Keratinocyte (primary cell): Measurements from ENCODE around the gene SLC12A9. TPM values are rescaled to one million over a fixed set of nuclear protein-coding genes. Genes with fewer than 3 reads are reported as not detected.

Experiments used
- DNase-seq: peaks from one replicate; pipeline ENCODE4 v3.0.0-alpha.2; 2011; ENCODE audit warnings: low read depth, missing footprints, low spot score
- FAIRE-seq: peaks from 2 replicates; lab custom pipeline; 2011; peaks lifted over from hg19 to GRCh38; lab: Jason Lieb, UNC
- H2AFZ ChIP-seq: 2 replicates; pipeline ENCODE4 v1.6.0; 2012; ENCODE audit warnings: low read length, control low read depth, inconsistent platforms; ENCODE audit not compliant: control insufficient read depth
- H3K27ac ChIP-seq: 2 replicates; pipeline ENCODE4 v1.5.1; 2011; ENCODE audit warnings: low read length; ENCODE audit not compliant: control insufficient read depth, insufficient read depth
- H3K27me3 ChIP-seq: 3 replicates; pipeline ENCODE4 v1.6.0; 2011; ENCODE audit warnings: low read length; ENCODE audit not compliant: control insufficient read depth, insufficient read depth; ENCODE audit errors: extremely low read depth
- H3K36me3 ChIP-seq, 2 experiments: 2 replicates in 1 of 2; 3 replicates in 1 of 2; pipeline ENCODE4 v1.5.1; 2011; ENCODE audit warnings: low read length in 2 of 2, mild to moderate bottlenecking in 1 of 2; ENCODE audit not compliant: control insufficient read depth in 2 of 2, insufficient read depth in 2 of 2; ENCODE audit errors: extremely low read depth in 1 of 2
- H3K4me1 ChIP-seq: 3 replicates; pipeline ENCODE4 v1.5.1; 2011; ENCODE audit warnings: low read length; ENCODE audit not compliant: control insufficient read depth, insufficient read depth; ENCODE audit errors: extremely low read depth
- H3K4me2 ChIP-seq: 3 replicates; pipeline ENCODE4 v1.6.0; 2011; ENCODE audit warnings: low read depth, low read length; ENCODE audit not compliant: control insufficient read depth, insufficient read depth; ENCODE audit errors: extremely low read depth
- H3K4me3 ChIP-seq, 3 experiments: fragments of 200-600 bp in 1 of 3; sonication (generic) in 1 of 3; 2 replicates in 2 of 3; 3 replicates in 1 of 3; pipeline ENCODE4 v1.5.1; 2011 to 2016; ENCODE audit warnings: low read length in 3 of 3, mild to moderate bottlenecking in 3 of 3, control low read depth in 2 of 3, inconsistent platforms in 1 of 3, low read depth in 1 of 3, mixed read lengths in 1 of 3, mixed run types in 1 of 3, moderate library complexity in 1 of 3; ENCODE audit not compliant: control insufficient read depth in 2 of 3, insufficient read depth in 2 of 3; ENCODE audit errors: extremely low read depth in 1 of 3
- H3K79me2 ChIP-seq: 2 replicates; pipeline ENCODE4 v1.6.0; 2012; ENCODE audit warnings: low read length; ENCODE audit not compliant: control insufficient read depth, insufficient read depth
- H3K9ac ChIP-seq: 3 replicates; pipeline ENCODE4 v1.6.0; 2011; ENCODE audit warnings: low read length; ENCODE audit not compliant: control insufficient read depth, insufficient read depth; ENCODE audit errors: extremely low read depth
- H3K9me1 ChIP-seq: 3 replicates; pipeline ENCODE4 v1.6.0; 2011; ENCODE audit warnings: low read length; ENCODE audit not compliant: control insufficient read depth, insufficient read depth; ENCODE audit errors: extremely low read depth
- H3K9me3 ChIP-seq: 2 replicates; pipeline ENCODE4 v1.5.1; 2012; ENCODE audit warnings: low read depth, low read length; ENCODE audit not compliant: control insufficient read depth
- H4K20me1 ChIP-seq: 3 replicates; pipeline ENCODE4 v1.6.0; 2011; ENCODE audit warnings: low read length; ENCODE audit not compliant: control insufficient read depth, insufficient read depth; ENCODE audit errors: extremely low read depth
- EZH2 ChIP-seq: IDR thresholded peaks from one replicate; pipeline ENCODE4 v1.6.1; 2012; ENCODE audit warnings: inconsistent platforms, mild to moderate bottlenecking, low read length, moderate library complexity
- dilution Hi-C: fragments of 300-500 bp; cut with MboI; formaldehyde crosslinking; loops from one replicate; pipeline ENCODE4 v1.7.0; 2020; ENCODE audit warnings: low sequenced_read_pairs; ENCODE audit not compliant: extremely low pct_ligation_motif_present
- polyA plus RNA-seq, 5 experiments: library from polyadenylated mRNA; depleted of rRNA in 3 of 5; stranded (reverse) in 3 of 5; stranded (forward) in 1 of 5; unstranded in 1 of 5; fragments of >200 nt; gene quantifications; 1 replicate in 1 of 5; 2 replicates in 3 of 5; 3 replicates in 1 of 5; pipeline versions ENCODE4 v1.2.1 to v1.2.3, GENCODE V29; 2011 to 2012; ENCODE audit warnings: missing spikeins in 2 of 5, low read depth in 1 of 5, low replicate concordance in 1 of 5
- TF ChIP-seq, protein P1 (sequence below), 3 experiments: IDR thresholded peaks in 1 of 3; conservative IDR thresholded peaks in 1 of 3; optimal IDR thresholded peaks in 1 of 3; 2 replicates in 2 of 3; 3 replicates in 1 of 3; pipeline versions ENCODE3 to v1.5.1; 2011; ENCODE audit warnings: low read length in 3 of 3, mild to moderate bottlenecking in 3 of 3, moderate library complexity in 2 of 3, control low read depth in 1 of 3, inconsistent platforms in 1 of 3; ENCODE audit not compliant: insufficient read depth in 2 of 3; ENCODE audit errors: extremely low read depth in 1 of 3

Gene SLC12A9
- polyA plus RNA-seq, 1 donor (not counting 4 experiments of a cell fraction or from before 2014, with no cell fraction given), result 19.8 TPM

DNA sequence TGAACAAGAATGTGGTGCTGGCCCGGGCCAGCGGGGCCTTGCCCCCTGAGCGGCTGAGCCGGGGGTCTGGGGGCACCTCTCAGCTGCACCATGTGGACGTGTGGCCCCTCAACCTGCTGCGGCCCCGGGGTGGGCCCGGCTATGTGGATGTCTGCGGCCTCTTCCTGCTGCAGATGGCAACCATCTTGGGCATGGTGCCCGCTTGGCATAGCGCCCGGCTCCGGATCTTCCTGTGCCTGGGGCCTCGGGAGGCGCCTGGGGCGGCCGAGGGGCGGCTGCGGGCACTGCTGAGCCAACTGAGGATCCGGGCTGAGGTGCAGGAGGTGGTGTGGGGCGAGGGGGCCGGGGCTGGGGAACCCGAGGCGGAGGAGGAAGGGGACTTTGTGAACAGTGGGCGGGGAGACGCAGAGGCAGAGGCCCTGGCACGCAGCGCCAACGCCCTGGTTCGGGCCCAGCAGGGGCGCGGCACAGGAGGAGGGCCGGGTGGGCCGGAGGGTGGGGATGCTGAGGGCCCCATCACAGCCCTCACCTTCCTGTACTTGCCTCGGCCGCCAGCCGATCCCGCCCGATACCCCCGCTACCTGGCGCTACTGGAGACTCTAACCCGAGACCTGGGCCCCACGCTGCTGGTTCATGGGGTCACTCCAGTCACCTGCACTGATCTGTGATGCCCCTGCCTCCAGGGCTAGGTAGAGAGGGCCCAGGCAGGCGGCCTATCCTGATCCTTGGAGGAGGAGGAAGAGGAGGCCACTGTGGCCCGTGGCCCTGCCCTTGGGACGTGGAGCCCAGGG lies 13.6 kb downstream of the SLC12A9 start:
- H3K4me1 ChIP-seq, result peaks cover 30% of the 10 kb centered on the region
- peak overlapping the region; percentile 99 for H3K9ac ChIP-seq
- no peak overlapping the region for H2AFZ ChIP-seq
- DNase-seq, result no peak
- no peaks in the 10 kb centered on the region for H3K9me1 ChIP-seq
- H3K4me2 ChIP-seq, result peak overlapping the region; percentile 95
- dilution Hi-C loops, result no loop called here
- TF ChIP-seq, protein P1, sequence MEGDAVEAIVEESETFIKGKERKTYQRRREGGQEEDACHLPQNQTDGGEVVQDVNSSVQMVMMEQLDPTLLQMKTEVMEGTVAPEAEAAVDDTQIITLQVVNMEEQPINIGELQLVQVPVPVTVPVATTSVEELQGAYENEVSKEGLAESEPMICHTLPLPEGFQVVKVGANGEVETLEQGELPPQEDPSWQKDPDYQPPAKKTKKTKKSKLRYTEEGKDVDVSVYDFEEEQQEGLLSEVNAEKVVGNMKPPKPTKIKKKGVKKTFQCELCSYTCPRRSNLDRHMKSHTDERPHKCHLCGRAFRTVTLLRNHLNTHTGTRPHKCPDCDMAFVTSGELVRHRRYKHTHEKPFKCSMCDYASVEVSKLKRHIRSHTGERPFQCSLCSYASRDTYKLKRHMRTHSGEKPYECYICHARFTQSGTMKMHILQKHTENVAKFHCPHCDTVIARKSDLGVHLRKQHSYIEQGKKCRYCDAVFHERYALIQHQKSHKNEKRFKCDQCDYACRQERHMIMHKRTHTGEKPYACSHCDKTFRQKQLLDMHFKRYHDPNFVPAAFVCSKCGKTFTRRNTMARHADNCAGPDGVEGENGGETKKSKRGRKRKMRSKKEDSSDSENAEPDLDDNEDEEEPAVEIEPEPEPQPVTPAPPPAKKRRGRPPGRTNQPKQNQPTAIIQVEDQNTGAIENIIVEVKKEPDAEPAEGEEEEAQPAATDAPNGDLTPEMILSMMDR (optimal IDR thresholded peaks at IDR 0.05 in 1 of 3, IDR thresholded peaks at IDR 0.05 in 1 of 3, conservative IDR thresholded peaks at IDR 0.05 in 1 of 3; ENCODE audit: extremely low read depth in 1 of 3, insufficient read depth in 2 of 3, low read length in 3 of 3), result no peak
- TF ChIP-seq EZH2, result no peak
- H3K27ac ChIP-seq, result peak overlapping the region; percentile 95
- H3K36me3 ChIP-seq, result peaks cover 11 to 27% of the 10 kb centered on the region in 2 experiments
- no peaks in the 10 kb centered on the region for H3K9me3 ChIP-seq
- no peak for FAIRE-seq
- no peaks in the 10 kb centered on the region for H3K27me3 ChIP-seq
- peaks cover 38% of the 10 kb centered on the region for H3K79me2 ChIP-seq
- H4K20me1 ChIP-seq, result no peaks in the 10 kb centered on the region
- H3K4me3 ChIP-seq, result peak overlapping the region; percentile 89 to 97 (median 95)

DNA sequence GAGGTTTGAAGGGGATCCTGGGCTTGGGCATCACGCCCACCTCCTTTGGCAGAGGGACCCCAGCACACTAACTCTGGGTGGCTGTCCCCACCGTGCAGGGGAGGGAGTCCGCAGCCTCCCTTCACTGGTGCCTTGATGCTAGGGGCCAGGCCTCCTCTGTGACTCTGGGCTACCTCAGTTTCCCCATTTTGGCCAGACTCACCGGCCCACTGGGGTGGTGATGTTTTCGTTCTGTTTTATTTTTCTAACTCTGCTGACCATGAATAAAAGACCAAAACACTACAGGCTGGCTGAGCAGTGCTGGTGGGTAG lies 14.2 kb downstream of the SLC12A9 start:
- dilution Hi-C loops, result no loop called here
- Histone ChIP-seq H3K27ac (peak overlapping the region; percentile 95), H3K4me3 (peak overlapping the region; percentile 89 to 97 (median 95)), H3K9me1 (no peaks in the 10 kb centered on the region), H3K9ac (peak overlapping the region; percentile 99), H4K20me1 (no peaks in the 10 kb centered on the region), H3K9me3 (no peaks in the 10 kb centered on the region), H3K4me1 (peaks cover 30% of the 10 kb centered on the region), H2AFZ (no peak overlapping the region), H3K36me3 (peaks cover 16 to 27% of the 10 kb centered on the region in 2 experiments), H3K27me3 (no peaks in the 10 kb centered on the region), H3K4me2 (peak overlapping the region; percentile 95), H3K79me2 (peaks cover 44% of the 10 kb centered on the region)
- FAIRE-seq, result no peak
- TF ChIP-seq, protein P1 (optimal IDR thresholded peaks at IDR 0.05 in 1 of 3, IDR thresholded peaks at IDR 0.05 in 1 of 3, conservative IDR thresholded peaks at IDR 0.05 in 1 of 3; ENCODE audit: extremely low read depth in 1 of 3, insufficient read depth in 2 of 3, low read length in 3 of 3), result no peak
- no peak for TF ChIP-seq EZH2
- DNase-seq, result no peak
